Naive thymus-derived CD4-positive, alpha-beta T cell (primary cell): ENCODE data around the gene CDC25B. TPM values are rescaled to one million over a fixed set of nuclear protein-coding genes. Genes with fewer than 3 reads are reported as not detected.
"Not testable (repeated sequence)": the region's sequence is repeated elsewhere in the genome, so short reads cannot be mapped to it uniquely, and the experiment has no call there.

Experiments
- ATAC-seq: fragments of 150-1000 bp; cut with Tn5 transposase; 2 replicates; pipeline ENCODE4 v1.10.0; 2021; ENCODE audit warnings: mild to moderate bottlenecking, moderate library complexity
- CTCF ChIA-PET: fragments of 350-600 bp; sonication (Branson Sonifier 250); formaldehyde crosslinking; loops from one replicate; lab custom pipeline; 2021; ENCODE audit warnings: antibody characterized with exemption; lab: Charles Lee
- POLR2A ChIA-PET: fragments of 350-600 bp; sonication (Branson Sonifier 250); formaldehyde crosslinking; loops from one replicate; lab custom pipeline; 2021; ENCODE audit warnings: antibody characterized with exemption, inconsistent platforms; lab: Charles Lee
- DNase-seq, 9 donors: peaks; one replicate each; pipeline versions ENCODE4 v3.0.0 to v3.0.0-alpha.2; 2020 to 2022; ENCODE audit warnings: mixed read lengths in 1 of 9
- H3K27ac ChIP-seq: one replicate; pipeline ENCODE4 v1.7.0; 2013; ENCODE audit warnings: mild to moderate bottlenecking, low read depth, low read length, moderate library complexity
- H3K27me3 ChIP-seq, 2 donors: one replicate each; pipeline ENCODE4 v1.7.0; 2013; ENCODE audit warnings: low read length in 2 of 2, mild to moderate bottlenecking in 2 of 2, moderate library complexity in 2 of 2; ENCODE audit not compliant: control insufficient read depth in 2 of 2, insufficient read depth in 2 of 2
- H3K36me3 ChIP-seq, 3 experiments: 1 replicate in 2 of 3; 2 replicates in 1 of 3; pipeline ENCODE4 v1.7.0; 2013; ENCODE audit warnings: low read length in 3 of 3, mild to moderate bottlenecking in 3 of 3, moderate library complexity in 1 of 3; ENCODE audit not compliant: insufficient read depth in 3 of 3, control insufficient read depth in 2 of 3
- H3K4me1 ChIP-seq, 2 donors: one replicate each; pipeline ENCODE4 v1.7.0; 2013; ENCODE audit warnings: low read length in 2 of 2, mild to moderate bottlenecking in 2 of 2, moderate library complexity in 1 of 2; ENCODE audit not compliant: control insufficient read depth in 2 of 2, insufficient read depth in 2 of 2
- H3K4me3 ChIP-seq: 2 replicates; pipeline ENCODE4 v1.7.0; 2013; ENCODE audit warnings: mild to moderate bottlenecking, low read length
- H3K9me3 ChIP-seq, 3 experiments: 1 replicate in 2 of 3; 2 replicates in 1 of 3; pipeline ENCODE4 v1.7.0; 2013; ENCODE audit warnings: low read length in 3 of 3; ENCODE audit not compliant: control insufficient read depth in 2 of 3
- H3K27ac Mint-ChIP-seq, 9 donors: one replicate each; pipeline ENCODE4 v1.8.0; 2020 to 2022; ENCODE audit warnings: mixed read lengths in 9 of 9, mild to moderate bottlenecking in 8 of 9, moderate library complexity in 5 of 9, inconsistent platforms in 2 of 9
- H3K27me3 Mint-ChIP-seq, 5 donors: one replicate each; pipeline ENCODE4 v1.8.0; 2021 to 2022; ENCODE audit warnings: mixed read lengths in 5 of 5, mild to moderate bottlenecking in 1 of 5
- H3K36me3 Mint-ChIP-seq, 5 donors: one replicate each; pipeline ENCODE4 v1.8.0; 2020 to 2022; ENCODE audit warnings: mixed read lengths in 5 of 5, mild to moderate bottlenecking in 3 of 5, inconsistent platforms in 1 of 5
- H3K4me1 Mint-ChIP-seq, 7 donors: one replicate each; pipeline ENCODE4 v1.8.0; 2020 to 2022; ENCODE audit warnings: mixed read lengths in 7 of 7, mild to moderate bottlenecking in 3 of 7, inconsistent platforms in 1 of 7
- H3K4me3 Mint-ChIP-seq, 10 donors: one replicate each; pipeline ENCODE4 v1.8.0; 2020 to 2022; ENCODE audit warnings: mild to moderate bottlenecking in 10 of 10, mixed read lengths in 10 of 10, moderate library complexity in 6 of 10, inconsistent platforms in 2 of 10
- H3K9me3 Mint-ChIP-seq, 11 donors: one replicate each; pipeline ENCODE4 v1.8.0; 2020 to 2022; ENCODE audit warnings: mixed read lengths in 11 of 11, mild to moderate bottlenecking in 4 of 11, inconsistent platforms in 1 of 11, moderate library complexity in 1 of 11
- intact Hi-C, 2 donors: fragments of 100-400 bp; cut with micrococcal nuclease; formaldehyde crosslinking; loops; one replicate each; pipeline ENCODE4 v1.15.1; 2023
- polyA plus RNA-seq, 2 donors: library from polyadenylated mRNA; unstranded; fragments of 300-500 nt; fragmentation: Illumina TruSeq; gene quantifications; one replicate each; pipeline ENCODE4 v1.2.3, GENCODE V29; 2021
- total RNA-seq, 6 experiments: library from RNA in 5 of 6; stranded (reverse) in 5 of 6; gene quantifications; 1 replicate in 5 of 6; 2 replicates in 1 of 6; pipeline ENCODE4 v1.2.3 and lab custom pipeline; 2021 to 2026

CDC25B gene
- total and polyA plus RNA-seq, 7 experiments from 2014 or later = 37.0 to 392 (median 174) TPM

DNA sequence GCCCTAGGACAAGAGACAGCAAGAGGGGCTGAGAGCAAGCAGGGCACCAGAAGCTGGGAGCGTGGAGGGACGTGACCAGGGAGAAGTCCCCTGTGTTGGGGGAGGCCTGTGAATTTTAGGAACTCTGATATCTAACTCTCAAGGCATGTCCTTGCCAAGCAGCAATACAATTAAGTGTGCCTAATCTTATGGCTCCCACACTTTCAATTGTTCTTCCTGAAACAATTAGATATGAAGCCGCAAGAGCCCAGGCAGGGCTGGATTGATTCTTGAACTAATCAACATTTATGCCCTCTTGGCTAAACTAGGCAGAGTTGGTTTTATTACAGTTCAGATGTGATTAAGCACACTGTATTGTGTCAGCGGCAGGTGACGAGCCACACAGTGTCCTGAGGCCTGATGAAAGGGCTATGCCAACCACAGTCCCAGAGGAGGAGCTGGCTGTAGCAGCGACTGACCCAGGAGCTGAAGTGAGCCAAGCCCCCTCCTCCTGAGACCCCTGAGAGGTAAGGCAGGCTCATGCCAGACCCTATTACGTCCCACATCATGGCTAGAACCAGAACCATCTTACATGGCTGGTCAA lies 46.3 kb downstream of the CDC25B start:
- ATAC-seq (no peak), DNase-seq (no peak)
- POLR2A ChIA-PET = interaction anchor here (0.6 kb wide), 1 partner anchor 72 kb away, joined by 3 read pairs; no protein-coding TSS in a partner anchor
- no peak overlapping the region for H3K4me3 ChIP-seq
- H3K27ac ChIP-seq = no peak overlapping the region
- no peaks in the 10 kb centered on the region for H3K9me3 ChIP-seq
- CTCF ChIA-PET = no interaction called here
- H3K27me3 ChIP-seq = no peaks in the 10 kb centered on the region
- H3K36me3 Mint-ChIP-seq = peaks cover 0 to 7% (median 0%) of the 10 kb centered on the region in 5 donors
- peaks cover 0 to 6% (median 0%) of the 10 kb centered on the region in 3 experiments for H3K36me3 ChIP-seq
- intact Hi-C loops = no loop called here
- H3K4me1 Mint-ChIP-seq = peaks cover 4 to 22% (median 17%) of the 10 kb centered on the region in 7 donors
- no peak overlapping the region for H3K4me3 Mint-ChIP-seq
- no peaks in the 10 kb centered on the region for H3K9me3 Mint-ChIP-seq
- H3K27ac Mint-ChIP-seq = peak overlapping the region in 1 of 9 donors; percentile 31
- peaks cover 0 to 11% of the 10 kb centered on the region in 2 donors for H3K4me1 ChIP-seq
- no peaks in the 10 kb centered on the region for H3K27me3 Mint-ChIP-seq

DNA sequence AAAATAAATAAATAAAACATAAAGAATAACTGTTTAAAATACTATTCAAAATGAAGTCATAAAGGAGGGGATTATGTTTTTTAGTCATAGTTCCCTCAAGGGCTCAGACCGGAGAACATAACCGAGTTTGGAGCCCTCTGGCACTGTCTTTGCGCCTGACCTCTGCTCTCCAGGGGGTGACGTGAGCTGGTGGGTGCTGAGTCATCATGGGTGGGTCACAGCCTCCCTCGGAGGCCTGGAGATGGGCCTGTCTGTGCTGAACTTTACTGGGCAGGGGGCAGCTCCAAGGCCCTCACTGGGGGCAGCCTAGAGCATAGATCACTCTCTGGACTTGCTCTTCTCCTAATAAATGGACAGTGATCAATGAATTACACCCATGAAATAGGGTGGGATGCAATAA lies 47.4 kb downstream of the CDC25B start:
- CTCF ChIA-PET = interaction anchor here (0.6 kb wide), 2 partner anchors 59 to 682 kb away, joined by 3 read pairs; no protein-coding TSS in a partner anchor

GRCh38 chr20:3843990-3844619 lies 48.0 kb downstream of the CDC25B start:
- H3K4me3 ChIP-seq, H3K27me3 ChIP-seq, H3K9me3 Mint-ChIP-seq, DNase-seq, H3K27ac Mint-ChIP-seq, H3K36me3 Mint-ChIP-seq, H3K27ac ChIP-seq, ATAC-seq, H3K9me3 ChIP-seq, H3K27me3 Mint-ChIP-seq, intact Hi-C loops, H3K36me3 ChIP-seq: not testable (repeated sequence)
- POLR2A ChIA-PET = interaction anchor here (1.4 to 1.8 kb wide), 2 partner anchors 57 to 76 kb away, joined by 3 to 8 read pairs; partner anchors contain the start of genes ADISSP and CENPB
- Mint-ChIP-seq H3K4me3 (peak overlapping the region in 1 of 10 donors; percentile 51), H3K4me1 (peaks cover 13 to 33% (median 27%) of the 10 kb centered on the region in 7 donors)
- CTCF ChIA-PET = interaction anchor here (0.6 to 0.8 kb wide), 2 partner anchors 12 to 683 kb away, joined by 3 read pairs; no protein-coding TSS in a partner anchor
- peaks cover 0 to 13% of the 10 kb centered on the region in 2 donors for H3K4me1 ChIP-seq

More for the DNA sequence above, 47.4 kb downstream of the CDC25B start:
- ATAC-seq (no peak), DNase-seq (no peak)
- Mint-ChIP-seq H3K27ac (no peak overlapping the region), H3K4me1 (peaks cover 7 to 31% (median 25%) of the 10 kb centered on the region in 7 donors), H3K9me3 (no peaks in the 10 kb centered on the region), H3K36me3 (peaks cover 0 to 7% (median 0%) of the 10 kb centered on the region in 5 donors), H3K27me3 (no peaks in the 10 kb centered on the region), H3K4me3 (no peak overlapping the region)
- POLR2A ChIA-PET = no interaction called here
- H3K27me3 ChIP-seq = no peaks in the 10 kb centered on the region
- H3K27ac ChIP-seq = no peak overlapping the region
- H3K4me1 ChIP-seq = peaks cover 0 to 16% of the 10 kb centered on the region in 2 donors
- no peaks in the 10 kb centered on the region for H3K9me3 ChIP-seq
- H3K36me3 ChIP-seq = peaks cover 0 to 9% (median 0%) of the 10 kb centered on the region in 3 experiments
- intact Hi-C loops = no loop called here
- no peak overlapping the region for H3K4me3 ChIP-seq

- POLR2A ChIA-PET = interaction anchor here (0.9 to 1.4 kb wide), 2 partner anchors 9 to 20 kb away, joined by 4 to 8 read pairs; no protein-coding TSS in a partner anchor
- H3K27ac Mint-ChIP-seq = peak overlapping the region; percentile 59 to 94 (median 86)
- Histone ChIP-seq H3K27ac (peak overlapping the region; percentile 96), H3K4me1 (peaks cover 0 to 10% of the 10 kb centered on the region in 2 donors), H3K4me3 (peak overlapping the region; percentile 86), H3K27me3 (no peaks in the 10 kb centered on the region), H3K36me3 (peaks cover 0 to 9% (median 0%) of the 10 kb centered on the region in 3 experiments), H3K9me3 (no peaks in the 10 kb centered on the region)
- H3K4me1 Mint-ChIP-seq = peaks cover 16 to 30% (median 27%) of the 10 kb centered on the region in 7 donors
- intact Hi-C loops = loop anchor here (1.0 to 5.0 kb wide), 10 partner anchors 26 to 169 kb away; partner anchors contain the start of genes ADISSP (in 2 of the 2), AP5S1 (in 2 of the 2), CENPB (in 2 of the 2) and PANK2 (in 2 of the 2)
- no peak for ATAC-seq
- CTCF ChIA-PET = no interaction called here
- peak in 2 of 9 donors; percentile 7 to 21 for DNase-seq
- H3K4me3 Mint-ChIP-seq = peak overlapping the region; percentile 85 to 93 (median 90)
- no peaks in the 10 kb centered on the region for H3K27me3 Mint-ChIP-seq
- peaks cover 0 to 6% (median 0%) of the 10 kb centered on the region in 5 donors for H3K36me3 Mint-ChIP-seq
- H3K9me3 Mint-ChIP-seq = no peaks in the 10 kb centered on the region
Observed at GRCh38 chr20:3846378-3846739, 50.2 kb downstream of the CDC25B start.

DNA sequence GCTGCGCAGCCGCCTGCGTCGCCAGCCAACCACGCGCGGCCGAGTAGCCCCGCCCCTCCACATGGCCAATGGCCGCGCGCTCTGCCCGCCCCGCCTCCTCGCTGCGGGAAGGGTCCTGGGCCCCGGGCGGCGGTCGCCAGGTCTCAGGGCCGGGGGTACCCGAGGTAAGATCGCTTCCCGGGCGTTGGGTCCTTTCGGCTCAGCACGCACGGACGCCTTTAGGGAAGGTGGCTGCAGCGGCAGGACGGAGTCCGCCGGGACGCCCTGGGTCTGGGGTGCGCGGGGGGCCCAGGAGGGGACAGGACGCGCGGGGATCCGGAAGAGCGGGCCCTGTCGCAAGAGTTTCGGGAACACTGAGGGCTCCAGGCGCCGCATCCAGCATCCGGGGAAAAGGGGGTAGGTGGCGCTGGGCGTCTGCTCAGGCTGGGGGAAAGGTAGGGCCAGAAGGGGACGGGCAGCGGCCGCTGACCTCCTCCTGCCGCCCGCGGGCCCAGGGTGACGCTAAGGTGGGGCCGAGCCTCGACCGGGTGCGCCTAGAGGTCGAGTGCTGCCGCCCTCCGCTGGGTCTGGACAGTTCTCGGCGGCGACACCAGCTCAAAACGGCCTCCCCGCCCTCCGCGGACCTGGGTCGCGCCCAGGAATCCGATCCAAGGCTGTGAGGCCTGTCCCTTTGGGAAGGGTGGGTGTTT lies 50.8 kb downstream of the CDC25B start, which contains the start of gene MAVS:
Gene MAVS, plus strand, starts transcription at position 95 of the 689 bp plus-strand sequence. CDS start 7,791 bp downstream, outside the sequence.
- Mint-ChIP-seq H3K36me3 (peaks cover 0 to 6% (median 0%) of the 10 kb centered on the region in 5 donors), H3K27ac (peak within 1 kb of the TSS; percentile 59 to 95 (median 90)), H3K9me3 (no peaks in the 10 kb centered on the region), H3K4me3 (peak within 1 kb of the TSS; percentile 85 to 93 (median 90)), H3K27me3 (no peaks in the 10 kb centered on the region), H3K4me1 (peaks cover 16 to 30% (median 27%) of the 10 kb centered on the region in 7 donors)
- ATAC-seq (peak; percentile 100), DNase-seq (peak; percentile 76 to 93 (median 82))
- no peaks in the 10 kb centered on the region for H3K9me3 ChIP-seq
- POLR2A ChIA-PET = interaction anchor here (1.0 to 1.1 kb wide), 3 partner anchors 11 to 60 kb away, joined by 3 read pairs; partner anchors contain the start of gene CENPB
- CTCF ChIA-PET = no interaction called here
- peak within 1 kb of the TSS; percentile 86 for H3K4me3 ChIP-seq
- H3K36me3 ChIP-seq = peaks cover 0 to 9% (median 0%) of the 10 kb centered on the region in 3 experiments
- intact Hi-C loops = loop anchor here (1.0 to 5.0 kb wide), 10 partner anchors 27 to 168 kb away; partner anchors contain the start of genes ADISSP (in 2 of the 2), AP5S1 (in 2 of the 2), CENPB (in 2 of the 2) and PANK2 (in 2 of the 2)
- peaks cover 0 to 10% of the 10 kb centered on the region in 2 donors for H3K4me1 ChIP-seq
- no peaks in the 10 kb centered on the region for H3K27me3 ChIP-seq
- H3K27ac ChIP-seq = peak within 1 kb of the TSS; percentile 96
